K562 (cell line): ENCODE results near the gene PARD6B. TPM values are rescaled to one million over a fixed set of nuclear protein-coding genes. Genes with fewer than 3 reads are reported as not detected.

Experiments
- CC2D1A ChIP-seq: fragments of 450-650 bp; IDR thresholded peaks from 2 replicates; pipeline ENCODE4 v1.6.1; 2017; ENCODE audit warnings: mild to moderate bottlenecking
- CREB3 ChIP-seq: fragments of 450-650 bp; conservative IDR thresholded peaks from 2 replicates; pipeline ENCODE4 v1.6.1; 2016; ENCODE audit warnings: missing genetic modification characterization, low read depth, mild to moderate bottlenecking, missing compliant biosample characterization, moderate library complexity
- FOXJ3 ChIP-seq: sonication (generic); formaldehyde crosslinking; IDR thresholded peaks from 2 replicates; pipeline ENCODE4 v1.4.0; 2020; ENCODE audit warnings: mild to moderate bottlenecking, missing genetic modification reagents
- FOXO4 ChIP-seq: fragments of 450-650 bp; formaldehyde crosslinking; IDR thresholded peaks from 2 replicates; pipeline ENCODE4 v1.4.0; 2020; ENCODE audit warnings: mild to moderate bottlenecking, moderate library complexity
- GATAD2A ChIP-seq: fragments of 450-650 bp; IDR thresholded peaks from 2 replicates; pipeline ENCODE4 v1.6.1; 2017
- HCFC1 ChIP-seq: IDR thresholded peaks from 2 replicates; pipeline ENCODE4 v1.6.1; 2012; ENCODE audit warnings: low read depth, low read length, improper control_type of control experiment
- KDM5B ChIP-seq: fragments of 200-600 bp; sonication (generic); IDR thresholded peaks from 2 replicates; pipeline ENCODE4 v1.6.1; 2012; ENCODE audit warnings: low read depth, mild to moderate bottlenecking, moderate library complexity, low read length, control low read depth, inconsistent platforms; ENCODE audit not compliant: insufficient replicate concordance
- MCM2 ChIP-seq: fragments of 450-650 bp; IDR thresholded peaks from 2 replicates; pipeline ENCODE4 v1.6.1; 2017; ENCODE audit warnings: low read depth, mild to moderate bottlenecking
- NCOA6 ChIP-seq: fragments of 450-650 bp; IDR thresholded peaks from 2 replicates; pipeline ENCODE4 v1.6.1; 2017; ENCODE audit warnings: mild to moderate bottlenecking
- PCBP2 ChIP-seq: fragments of 200-400 bp; formaldehyde crosslinking; IDR thresholded peaks from 2 replicates; pipeline ENCODE4 v1.6.1; 2018; ENCODE audit warnings: low read length, low read depth, mild to moderate bottlenecking, moderate library complexity; ENCODE audit not compliant: poor library complexity, severe bottlenecking
- SAFB ChIP-seq: fragments of 200-400 bp; formaldehyde crosslinking; IDR thresholded peaks from 2 replicates; pipeline ENCODE4 v1.6.1; 2017; ENCODE audit warnings: low read depth, low read length, borderline replicate concordance
- SIN3B ChIP-seq: fragments of 450-650 bp; IDR thresholded peaks from 2 replicates; pipeline ENCODE4 v1.6.1; 2017; ENCODE audit warnings: low read depth, mild to moderate bottlenecking, moderate library complexity
- STAT5A ChIP-seq: IDR thresholded peaks from 2 replicates; pipeline ENCODE4 v1.6.1; 2012; ENCODE audit warnings: low read length, inconsistent platforms, borderline replicate concordance
- THAP7 ChIP-seq: fragments of 250-450 bp; sonication (Bioruptor Pico); IDR thresholded peaks from 2 replicates; pipeline ENCODE4 v1.5.0; 2021
- ZBTB1 ChIP-seq: sonication (generic); formaldehyde crosslinking; IDR thresholded peaks from 2 replicates; pipeline ENCODE4 v1.8.1; 2023; ENCODE audit warnings: missing genetic modification reagents, low read depth, mild to moderate bottlenecking, borderline replicate concordance
- ZNF175 ChIP-seq: fragments of 200-800 bp; sonication (Bioruptor generic); IDR thresholded peaks from 2 replicates; pipeline ENCODE4 v1.6.1; 2016; ENCODE audit warnings: low read depth, mild to moderate bottlenecking, missing genetic modification characterization, missing compliant biosample characterization
- ZNF184 ChIP-seq: sonication (generic); formaldehyde crosslinking; IDR thresholded peaks from 2 replicates; pipeline ENCODE4 v1.5.0; 2020; ENCODE audit warnings: missing genetic modification reagents
- ZNF75A ChIP-seq: fragments of 450-650 bp; formaldehyde crosslinking; IDR thresholded peaks from 2 replicates; pipeline ENCODE4 v1.4.0; 2020; ENCODE audit warnings: mild to moderate bottlenecking
- ZNF76 ChIP-seq: fragments of 250-450 bp; sonication (Bioruptor Pico); IDR thresholded peaks from 2 replicates; pipeline ENCODE4 v1.4.0; 2020; ENCODE audit warnings: mild to moderate bottlenecking, moderate library complexity, borderline replicate concordance
- ZNF780A ChIP-seq: fragments of 250-450 bp; sonication (Bioruptor Pico); IDR thresholded peaks from 2 replicates; pipeline ENCODE4 v1.5.0; 2021; ENCODE audit warnings: mild to moderate bottlenecking
- ZZZ3 ChIP-seq: fragments of 450-650 bp; IDR thresholded peaks from 2 replicates; pipeline ENCODE4 v1.6.1; 2016; ENCODE audit warnings: antibody characterized with exemption, mild to moderate bottlenecking, moderate library complexity
- polyA plus RNA-seq, 8 experiments: library from polyadenylated mRNA; depleted of rRNA in 4 of 8; stranded (reverse) in 5 of 8; unstranded in 3 of 8; fragments of >200 nt; fragmentation: Nextera tagmentation in 2 of 8; fragmentation: Illumina TruSeq in 1 of 8; extraction: Ambion mirVana in 2 of 8; extraction: Trizol in 1 of 8; gene quantifications; 2 replicates each; pipeline versions ENCODE4 v1.2.1 to v1.2.3, GENCODE V29; 2011 to 2014; ENCODE audit warnings: inconsistent platforms in 1 of 8, missing spikeins in 1 of 8
- total RNA-seq, 7 experiments: library from RNA; depleted of rRNA in 6 of 7; stranded (reverse); fragments of >200 nt in 6 of 7; fragmentation: Illumina TruSeq in 2 of 7; extraction: Trizol in 2 of 7; gene quantifications; 2 replicates each; pipeline versions ENCODE4 v1.2.1 to v1.2.3, GENCODE V29; 2011 to 2021; ENCODE audit warnings: low replicate concordance in 1 of 7
- TF ChIP-seq, protein P1 (sequence below), 2 experiments: fragments of 450-650 bp; conservative IDR thresholded peaks; 2 replicates each; pipeline ENCODE4 v1.6.1; 2017; ENCODE audit warnings: mild to moderate bottlenecking in 2 of 2, moderate library complexity in 2 of 2
- TF ChIP-seq, protein P2 (sequence below), 2 experiments: IDR thresholded peaks; 2 replicates each; pipeline ENCODE4 v1.6.1; 2011; ENCODE audit warnings: borderline replicate concordance in 1 of 2, control low read depth in 1 of 2, low read depth in 1 of 2, low read length in 1 of 2, mild to moderate bottlenecking in 1 of 2, mixed read lengths in 1 of 2, moderate library complexity in 1 of 2; ENCODE audit not compliant: insufficient read depth in 1 of 2, insufficient read length in 1 of 2, poor library complexity in 1 of 2, severe bottlenecking in 1 of 2; ENCODE audit errors: extremely low read depth in 1 of 2

PARD6B gene
- total and polyA plus RNA-seq, 9 of the 15 experiments (the other 6 are each of a cell fraction or from before 2014, with no cell fraction given) = 1.7 to 12.3 (median 5.5) TPM

GRCh38 chr20:50790651-50791277 lies 59.4 kb downstream of the PARD6B start (continued):
- TF ChIP-seq ZNF75A (CRISPR knock-in tag) (0 out of 2 replicates have a peak, but pooled peaks have one; percentile 60), FOXO4 (no peak), ZNF184 (CRISPR knock-in tag) (no peak), NCOA6 (no peak), CC2D1A (no peak), SIN3B (no peak), THAP7 (no peak), PCBP2 (no peak), ZNF780A (CRISPR knock-in tag) (no peak), GATAD2A (peak; percentile 96), KDM5B (peak; percentile 83), ZNF175 (peak; percentile 61; the same call in 1 of the 2 replicates), CREB3 (tag) (peak; percentile 80), SAFB (no peak), STAT5A (no peak), FOXJ3 (CRISPR knock-in tag) (no peak), ZBTB1 (CRISPR knock-in tag) (no peak), ZZZ3 (no peak), ZNF76 (CRISPR knock-in tag) (no peak), MCM2 (no peak), HCFC1 (no peak; the same call in 1 of the 2 replicates)
- TF ChIP-seq, protein P1, sequence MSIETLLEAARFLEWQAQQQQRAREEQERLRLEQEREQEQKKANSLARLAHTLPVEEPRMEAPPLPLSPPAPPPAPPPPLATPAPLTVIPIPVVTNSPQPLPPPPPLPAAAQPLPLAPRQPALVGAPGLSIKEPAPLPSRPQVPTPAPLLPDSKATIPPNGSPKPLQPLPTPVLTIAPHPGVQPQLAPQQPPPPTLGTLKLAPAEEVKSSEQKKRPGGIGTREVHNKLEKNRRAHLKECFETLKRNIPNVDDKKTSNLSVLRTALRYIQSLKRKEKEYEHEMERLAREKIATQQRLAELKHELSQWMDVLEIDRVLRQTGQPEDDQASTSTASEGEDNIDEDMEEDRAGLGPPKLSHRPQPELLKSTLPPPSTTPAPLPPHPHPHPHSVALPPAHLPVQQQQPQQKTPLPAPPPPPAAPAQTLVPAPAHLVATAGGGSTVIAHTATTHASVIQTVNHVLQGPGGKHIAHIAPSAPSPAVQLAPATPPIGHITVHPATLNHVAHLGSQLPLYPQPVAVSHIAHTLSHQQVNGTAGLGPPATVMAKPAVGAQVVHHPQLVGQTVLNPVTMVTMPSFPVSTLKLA (conservative IDR thresholded peaks at IDR 0.05) = peak in 1 of 2 experiments; percentile 35; a peak in 1 of 4 replicates
- TF ChIP-seq, protein P2, sequence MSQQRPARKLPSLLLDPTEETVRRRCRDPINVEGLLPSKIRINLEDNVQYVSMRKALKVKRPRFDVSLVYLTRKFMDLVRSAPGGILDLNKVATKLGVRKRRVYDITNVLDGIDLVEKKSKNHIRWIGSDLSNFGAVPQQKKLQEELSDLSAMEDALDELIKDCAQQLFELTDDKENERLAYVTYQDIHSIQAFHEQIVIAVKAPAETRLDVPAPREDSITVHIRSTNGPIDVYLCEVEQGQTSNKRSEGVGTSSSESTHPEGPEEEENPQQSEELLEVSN (IDR thresholded peaks at IDR 0.05; ENCODE audit: borderline replicate concordance in 1 of 2, extremely low read depth in 1 of 2, insufficient read depth in 1 of 2, insufficient read length in 1 of 2, low read depth in 1 of 2, low read length in 1 of 2, poor library complexity in 1 of 2, severe bottlenecking in 1 of 2) = peak; percentile 88 to 89
